ENCODE results near the gene NUP98.

The NUP98 gene

DNA sequence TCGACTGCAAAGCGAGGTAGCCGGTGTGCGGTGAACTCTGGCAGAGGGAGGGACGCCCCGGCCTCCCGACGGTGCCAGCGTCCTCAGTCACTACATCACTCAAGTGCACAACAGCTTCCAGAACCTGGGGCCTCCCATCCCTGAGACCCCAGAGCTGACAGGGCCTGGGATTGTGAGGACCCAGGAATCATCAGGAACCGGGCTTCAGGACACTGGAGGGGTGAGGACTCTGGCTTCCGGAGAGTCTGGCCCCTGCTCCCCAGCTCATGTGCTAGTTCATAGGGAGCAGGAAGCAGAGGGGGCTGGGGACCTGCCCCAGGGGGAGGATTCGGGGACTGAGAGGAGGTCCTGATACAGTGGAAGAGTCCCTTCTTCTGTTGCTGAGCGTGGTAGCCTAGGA, 160.2 kb downstream of the NUP98 start:
- no peak for FAIRE-seq

GRCh38 chr11:3635641-3636375, 161.5 kb downstream of the NUP98 start:
- FAIRE-seq = no peak

- no peak for FAIRE-seq
Observed at GRCh38 chr11:3632070-3632660, 165.2 kb downstream of the NUP98 start.

- no peak for FAIRE-seq
Observed at GRCh38 chr11:3631331-3631730, 166.0 kb downstream of the NUP98 start.

GRCh38 chr11:3627291-3627690, 170.1 kb downstream of the NUP98 start:
- no peak for FAIRE-seq

GRCh38 chr11:3626250-3626960, 170.9 kb downstream of the NUP98 start:
- FAIRE-seq = no peak

Measured in endometrium (tissue), 2 donors.